IMR-90 (cell line): Measurements from ENCODE around the gene UBE2E2. TPM values are rescaled to one million over a fixed set of nuclear protein-coding genes. Genes with fewer than 3 reads are reported as not detected.

Experiments
- ATAC-seq: fragments of 200-7000 bp; cut with Tn5 transposase; 2 replicates; pipeline ENCODE4 v1.9.1; 2020; ENCODE audit warnings: low read depth, mild to moderate bottlenecking, moderate library complexity
- BruUV-seq: library from RNA; stranded (reverse); fragments of 400-500 nt; replicated peaks from 2 replicates; lab custom pipeline; 2021; lab: Mats Ljungman, UMichigan
- CTCF ChIA-PET: fragments of 300-600 bp; formaldehyde crosslinking; extraction: SDS; loops from one replicate; lab custom pipeline; 2021; ENCODE audit warnings: antibody characterized with exemption; lab: Yijun Ruan, JAX
- POLR2A ChIA-PET: fragments of 300-600 bp; sonication (Branson Sonifier 250); formaldehyde crosslinking; loops from one replicate; lab custom pipeline; 2022; ENCODE audit warnings: antibody characterized with exemption; ENCODE audit not compliant: unreplicated experiment; lab: Charles Lee
- DNase-seq: peaks from one replicate; pipeline ENCODE4 v3.0.0; 2013
- H2AFZ ChIP-seq: replicated peaks from 2 replicates; pipeline ENCODE3; 2013; ENCODE audit warnings: low read length, mild to moderate bottlenecking; ENCODE audit not compliant: poor library complexity
- H2AK5ac ChIP-seq: 2 replicates; pipeline ENCODE4 v1.6.1; 2013; ENCODE audit warnings: low read depth, low read length, inconsistent platforms
- H2AK9ac ChIP-seq: replicated peaks from 2 replicates; pipeline ENCODE3; 2013; ENCODE audit warnings: mild to moderate bottlenecking, low read depth, low read length, moderate library complexity; ENCODE audit not compliant: poor library complexity
- H2BK120ac ChIP-seq: 2 replicates; pipeline ENCODE4 v1.6.1; 2013; ENCODE audit warnings: low read depth, low read length, inconsistent platforms
- H2BK15ac ChIP-seq: 3 replicates; pipeline ENCODE4 v1.6.1; 2013; ENCODE audit warnings: low read depth, low read length, inconsistent platforms
- H2BK20ac ChIP-seq: 2 replicates; pipeline ENCODE4 v1.6.1; 2013; ENCODE audit warnings: low read depth, mild to moderate bottlenecking, inconsistent platforms, low read length, moderate library complexity
- H2BK5ac ChIP-seq: 2 replicates; pipeline ENCODE4 v1.6.1; 2013; ENCODE audit warnings: mild to moderate bottlenecking, low read depth, low read length, inconsistent platforms; ENCODE audit not compliant: poor library complexity, severe bottlenecking
- H3K14ac ChIP-seq: replicated peaks from 2 replicates; pipeline ENCODE4 v1.6.1; 2013; ENCODE audit warnings: low read depth, low read length, inconsistent platforms
- H3K18ac ChIP-seq: 2 replicates; pipeline ENCODE4 v1.6.1; 2013; ENCODE audit warnings: low read depth, low read length, control low read depth
- H3K23ac ChIP-seq: 2 replicates; pipeline ENCODE4 v1.6.1; 2013; ENCODE audit warnings: low read depth, low read length, inconsistent platforms
- H3K27ac ChIP-seq: 2 replicates; pipeline ENCODE4 v1.5.1; 2013; ENCODE audit warnings: mild to moderate bottlenecking, control low read depth, low read length; ENCODE audit not compliant: insufficient read depth
- H3K27me3 ChIP-seq: 2 replicates; pipeline ENCODE4 v1.6.1; 2013; ENCODE audit warnings: low read length; ENCODE audit not compliant: control insufficient read depth, insufficient read depth
- H3K36me3 ChIP-seq: 2 replicates; pipeline ENCODE4 v1.6.1; 2013; ENCODE audit warnings: low read length, mixed read lengths; ENCODE audit not compliant: control insufficient read depth, insufficient read depth
- H3K4ac ChIP-seq: 2 replicates; pipeline ENCODE4 v1.6.1; 2013; ENCODE audit warnings: low read depth, low read length, inconsistent platforms
- H3K4me1 ChIP-seq: 2 replicates; pipeline ENCODE4 v1.6.1; 2013; ENCODE audit warnings: low read length, mixed read lengths; ENCODE audit not compliant: control insufficient read depth, insufficient read depth
- H3K4me2 ChIP-seq: 2 replicates; pipeline ENCODE4 v1.6.1; 2013; ENCODE audit warnings: low read depth, mild to moderate bottlenecking, control low read depth, low read length, moderate library complexity
- H3K4me3 ChIP-seq: 2 replicates; pipeline ENCODE4 v1.5.1; 2013; ENCODE audit warnings: low read depth, mild to moderate bottlenecking, control low read depth, low read length, moderate library complexity; ENCODE audit not compliant: insufficient read depth
- H3K56ac ChIP-seq: 2 replicates; pipeline ENCODE4 v1.6.1; 2013; ENCODE audit warnings: low read length, inconsistent platforms; ENCODE audit not compliant: insufficient read depth; ENCODE audit errors: extremely low read depth
- H3K79me1 ChIP-seq, 2 experiments: 2 replicates each; pipeline ENCODE4 v1.6.1; 2013; ENCODE audit warnings: low read length in 2 of 2, inconsistent platforms in 1 of 2, low read depth in 1 of 2
- H3K9ac ChIP-seq: 2 replicates; pipeline ENCODE4 v1.6.1; 2013; ENCODE audit warnings: low read depth, low read length, control low read depth
- H3K9me1 ChIP-seq: 2 replicates; pipeline ENCODE4 v1.6.1; 2013; ENCODE audit warnings: low read length, inconsistent platforms; ENCODE audit not compliant: insufficient read depth
- H3K9me3 ChIP-seq: 2 replicates; pipeline ENCODE4 v1.6.1; 2013; ENCODE audit warnings: low read length; ENCODE audit not compliant: control insufficient read depth, insufficient read depth
- H4K20me1 ChIP-seq: 2 replicates; pipeline ENCODE4 v1.6.1; 2013; ENCODE audit warnings: low read length, inconsistent platforms; ENCODE audit not compliant: insufficient read depth
- H4K5ac ChIP-seq: 2 replicates; pipeline ENCODE4 v1.6.1; 2013; ENCODE audit warnings: mild to moderate bottlenecking, low read depth, low read length, control low read depth
- H4K8ac ChIP-seq, 2 experiments: 2 replicates each; pipeline ENCODE4 v1.6.1; 2013; ENCODE audit warnings: low read depth in 2 of 2, low read length in 2 of 2, control low read depth in 1 of 2, inconsistent platforms in 1 of 2
- H4K91ac ChIP-seq: 2 replicates; pipeline ENCODE4 v1.6.1; 2013; ENCODE audit warnings: low read depth, low read length, inconsistent platforms; ENCODE audit not compliant: insufficient read depth
- RAD21 ChIP-seq: IDR thresholded peaks from 2 replicates; pipeline ENCODE4 v1.6.1; 2012; ENCODE audit warnings: low read length, improper control_type of control experiment
- RCOR1 ChIP-seq: IDR thresholded peaks from 2 replicates; pipeline ENCODE4 v1.6.1; 2012; ENCODE audit warnings: mild to moderate bottlenecking, low read length, improper control_type of control experiment; ENCODE audit not compliant: insufficient replicate concordance
- WGBS, 2 experiments: methylation state at CpG; one replicate each; pipeline versions ENCODE4 v1.1.5 to v1.1.7; 2013; ENCODE audit warnings: missing lambda C conversion rate in 2 of 2; ENCODE audit not compliant: insufficient read length in 1 of 2; ENCODE audit errors: extremely low coverage in 2 of 2; 5-methylcytosine and 5-hydroxymethylcytosine counted together
- dilution Hi-C: fragments of 300-500 bp; cut with HindIII; formaldehyde crosslinking; loops from one replicate; pipeline ENCODE4 v1.14.3; 2018; ENCODE audit warnings: low sequenced_read_pairs; ENCODE audit not compliant: unreplicated experiment
- in situ Hi-C: fragments of 300-500 bp; cut with MboI; formaldehyde crosslinking; loops from 3 replicates; pipeline ENCODE4 v1.14.3; 2019; ENCODE audit warnings: low sequenced_read_pairs, inconsistent platforms, mixed read lengths
- intact Hi-C: fragments of 100-400 bp; cut with micrococcal nuclease; formaldehyde crosslinking; loops from 2 replicates; pipeline ENCODE4 v1.10.0; 2022
- polyA plus RNA-seq, 3 experiments: library from polyadenylated mRNA; depleted of rRNA; stranded (reverse); fragments of >200 nt; gene quantifications; 2 replicates each; pipeline ENCODE4 v1.2.3, GENCODE V29; 2012; ENCODE audit warnings: low replicate concordance in 1 of 3
- total RNA-seq: library from RNA; depleted of rRNA; stranded (reverse); fragments of >200 nt; gene quantifications from 2 replicates; pipeline ENCODE4 v1.2.3, GENCODE V29; 2012

The UBE2E2 gene
- total and polyA plus RNA-seq, 2 of the 4 experiments (the other 2 are of a cell fraction) = 18.6 to 32.7 TPM

- Histone ChIP-seq H2BK5ac (no peak overlapping the region), H3K56ac (no peak overlapping the region), H2AFZ (no peak overlapping the region), H3K4me3 (no peak overlapping the region), H4K91ac (no peak overlapping the region), H2BK15ac (no peak overlapping the region), H3K4ac (no peak overlapping the region), H3K14ac (no peak overlapping the region), H2BK120ac (no peak overlapping the region), H3K18ac (no peak overlapping the region), H2BK20ac (no peak overlapping the region), H2AK5ac (no peak overlapping the region), H3K36me3 (no peaks in the 10 kb centered on the region), H3K9me1 (no peaks in the 10 kb centered on the region), H3K9ac (no peak overlapping the region), H2AK9ac (no peak overlapping the region), H3K4me1 (no peaks in the 10 kb centered on the region), H3K23ac (no peak overlapping the region), H4K20me1 (0 out of 2 replicates have a peak, but pooled peaks cover 4% of the 10 kb centered on the region), H3K9me3 (no peaks in the 10 kb centered on the region), H3K79me1 (peaks cover 6 to 13% of the 10 kb centered on the region in 2 experiments), H3K27ac (no peak overlapping the region), H4K5ac (no peak overlapping the region), H3K4me2 (no peak overlapping the region), H3K27me3 (no peaks in the 10 kb centered on the region), H4K8ac (no peak overlapping the region)
- intact Hi-C loops = no loop called here
- no TSS peak for BruUV-seq
- no CpG with 5 or more reads among the region's 1 CpG for WGBS, 2 experiments
- dilution Hi-C loops = no loop called here
- in situ Hi-C loops = no loop called here
- POLR2A ChIA-PET = no interaction called here
- CTCF ChIA-PET = no interaction called here
- TF ChIP-seq RCOR1 (no peak), RAD21 (no peak)
- DNase-seq (no peak), ATAC-seq (no peak)
Measured at GRCh38 chr3:23249961-23250360, 46.8 kb downstream of the UBE2E2 start.
